Activated CD8-positive, alpha-beta memory T cell treated with anti-CD3 and anti-CD28 coated beads, Interleukin-2, amount 50 U/mL, for 48 hours (primary cell): ENCODE data around the gene MAPRE2.

Source experiments
- DNase-seq: peaks from one replicate; pipeline ENCODE4 v3.0.0-alpha.2; 2020

Gene MAPRE2

DNA sequence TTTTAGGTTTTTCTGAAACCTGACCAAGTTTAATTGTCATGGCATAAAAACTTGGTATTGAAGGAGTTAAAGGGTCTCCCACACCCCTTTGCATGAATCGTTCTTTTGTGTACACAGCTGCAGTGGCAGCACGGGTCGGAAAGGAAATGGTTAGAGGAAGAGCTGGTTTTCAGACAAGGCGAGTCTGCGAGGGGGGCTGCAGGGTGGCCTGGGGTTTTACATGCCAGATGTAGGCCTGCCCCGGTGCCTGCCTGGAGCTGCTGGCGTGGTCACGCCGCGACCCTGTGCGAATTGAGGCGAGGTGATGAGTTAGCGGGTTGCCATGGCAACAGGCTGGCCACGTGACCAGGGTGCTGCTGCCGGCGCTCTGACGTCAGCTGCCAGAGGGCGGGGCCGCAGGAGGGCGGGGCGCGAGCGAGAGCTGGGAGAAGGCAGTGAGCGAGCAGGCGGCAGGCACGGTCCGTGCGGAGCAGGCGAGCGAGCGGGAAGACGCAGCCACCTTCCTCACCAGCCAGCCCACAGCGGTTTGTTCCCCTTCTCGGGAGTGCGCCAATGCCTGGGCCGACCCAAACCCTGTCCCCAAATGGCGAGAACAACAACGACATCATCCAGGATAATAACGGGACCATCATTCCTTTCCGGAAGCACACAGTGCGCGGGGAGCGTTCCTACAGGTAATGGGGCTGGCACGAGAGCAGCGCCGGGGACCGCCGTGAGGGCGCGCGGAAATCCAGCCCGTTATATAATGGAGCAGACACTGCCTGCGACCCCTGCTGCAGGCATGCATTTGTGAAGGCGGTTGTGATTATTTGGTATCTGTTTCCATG, at the start of gene MAPRE2:
MAPRE2 (plus strand) TSS at position 426 of the 827 bp plus-strand sequence; CDS start at position 553, 127 bp downstream.
- DNase-seq = peak; percentile 99

DNA sequence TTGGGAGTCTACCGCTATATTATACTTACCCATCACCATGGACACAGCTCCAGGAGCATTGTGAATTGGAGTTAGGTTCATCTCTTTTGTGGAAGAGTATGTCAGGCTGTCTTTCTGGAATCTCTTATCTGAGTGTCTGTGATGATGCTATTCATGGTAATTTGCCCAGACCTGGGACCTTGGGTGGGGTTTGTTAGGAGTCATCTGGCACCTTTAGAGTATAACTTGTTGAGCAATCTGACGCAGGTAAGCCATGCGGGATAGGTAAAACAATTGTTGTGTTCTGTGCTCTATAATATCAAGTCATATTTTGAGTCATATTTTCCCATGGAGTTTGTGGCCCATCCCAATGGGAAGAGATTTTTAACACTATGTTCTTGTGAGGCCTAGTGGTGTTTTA, 49.7 kb upstream of the MAPRE2 start:
- DNase-seq = no peak

DNA sequence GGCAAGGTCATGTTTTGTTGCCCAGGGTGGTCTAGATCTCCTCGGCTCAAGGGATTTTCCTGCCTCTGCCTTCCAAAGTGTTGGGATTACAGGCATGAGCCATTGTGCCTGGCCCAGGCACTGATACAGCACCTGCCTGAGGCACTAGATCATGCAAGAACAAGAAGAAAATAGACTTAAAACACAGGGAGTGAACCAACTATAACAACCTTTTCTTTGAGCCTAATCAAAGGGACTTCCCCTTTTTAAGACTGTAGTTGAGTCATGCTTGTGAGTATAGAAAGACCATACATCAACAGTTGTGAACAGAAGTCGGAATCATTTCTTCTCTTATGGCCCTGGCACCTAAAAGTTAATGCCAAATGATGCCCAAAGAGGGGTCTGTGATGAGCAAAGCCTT, 47.9 kb upstream of the MAPRE2 start:
- DNase-seq = no peak

DNA sequence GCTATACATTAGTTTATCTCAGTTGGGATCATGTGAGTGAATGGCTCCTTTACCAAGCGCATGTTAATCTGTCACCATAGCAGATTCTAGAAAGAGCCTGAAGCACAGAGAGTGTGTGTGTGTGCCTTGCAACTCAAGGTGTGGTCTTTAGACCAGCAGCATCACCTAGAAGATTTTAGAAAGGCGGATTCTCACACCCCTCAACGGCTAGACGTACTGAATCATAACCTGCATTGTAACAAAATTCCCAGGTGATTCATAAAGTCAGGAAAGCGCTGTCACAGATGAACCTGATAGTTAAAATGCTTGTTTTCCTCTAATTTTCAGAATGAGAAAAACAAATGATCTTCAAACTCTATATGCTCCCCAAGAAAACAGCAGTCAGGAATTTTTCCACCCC, 45.5 kb upstream of the MAPRE2 start:
- no peak for DNase-seq

DNA sequence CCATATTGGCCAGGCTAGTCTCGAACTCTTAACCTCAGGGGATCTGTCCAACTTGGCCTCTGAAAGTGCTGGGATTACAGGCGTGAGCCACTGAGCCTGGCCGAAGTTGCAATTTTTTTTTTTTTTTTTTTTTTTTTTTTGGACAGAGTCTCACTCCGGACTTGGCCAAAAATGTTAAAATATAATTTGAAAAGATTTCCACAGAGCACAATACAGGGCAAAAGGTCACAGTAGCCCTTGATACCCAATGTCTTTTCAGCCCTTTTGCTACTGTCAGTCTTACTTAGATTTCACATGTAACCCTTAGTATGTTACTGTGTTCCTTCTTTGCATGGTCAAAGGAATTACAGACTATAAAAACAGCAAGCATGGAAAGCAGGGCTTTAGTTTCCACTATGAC, 42.6 kb upstream of the MAPRE2 start:
- no peak for DNase-seq

DNA sequence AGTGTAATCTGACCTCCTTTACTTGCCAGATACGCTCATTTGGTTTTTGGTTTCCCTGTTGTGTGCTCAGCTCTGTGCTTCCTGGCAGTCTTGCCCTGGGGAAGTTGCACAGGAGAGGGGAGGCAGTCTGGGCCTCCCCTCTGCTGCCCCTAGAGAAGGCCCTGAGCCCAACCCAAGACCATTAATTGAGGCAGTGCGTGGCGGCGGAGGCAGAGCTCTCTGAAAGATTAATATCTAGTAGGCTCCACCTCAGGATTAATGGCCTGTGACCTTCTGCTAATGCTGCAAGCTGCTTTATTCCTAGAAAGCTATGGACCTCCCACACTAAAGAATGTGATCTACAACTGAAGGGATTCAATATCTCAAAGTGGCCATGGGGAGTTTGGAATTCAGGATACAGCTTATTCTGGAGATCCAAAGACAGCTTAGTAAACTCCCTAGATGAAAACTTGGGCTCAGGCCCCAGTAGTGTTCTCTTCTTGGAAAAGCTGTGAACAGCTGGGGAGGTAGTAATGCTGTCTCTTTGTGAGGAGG, 41.4 kb upstream of the MAPRE2 start:
- DNase-seq = no peak

DNA sequence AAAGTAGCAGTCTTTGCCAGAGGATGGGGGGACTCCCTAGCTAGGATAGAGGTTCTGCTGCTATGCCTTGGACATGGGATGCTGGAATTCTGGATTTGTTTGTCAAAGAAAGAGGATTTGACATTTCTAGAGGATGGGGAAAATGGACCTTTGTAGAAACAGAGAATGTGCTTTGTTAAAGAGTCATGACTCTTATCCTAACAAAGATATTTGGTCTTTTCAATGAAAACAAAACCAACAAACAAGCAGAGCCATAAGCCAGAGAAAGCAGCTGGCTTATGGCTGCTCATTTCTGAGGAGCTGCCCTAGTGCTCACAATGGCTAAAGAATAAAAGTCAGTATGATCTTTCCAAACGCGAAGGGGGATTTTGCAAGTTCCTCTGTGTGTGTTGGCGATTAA, 40.8 kb upstream of the MAPRE2 start:
- DNase-seq = no peak

DNA sequence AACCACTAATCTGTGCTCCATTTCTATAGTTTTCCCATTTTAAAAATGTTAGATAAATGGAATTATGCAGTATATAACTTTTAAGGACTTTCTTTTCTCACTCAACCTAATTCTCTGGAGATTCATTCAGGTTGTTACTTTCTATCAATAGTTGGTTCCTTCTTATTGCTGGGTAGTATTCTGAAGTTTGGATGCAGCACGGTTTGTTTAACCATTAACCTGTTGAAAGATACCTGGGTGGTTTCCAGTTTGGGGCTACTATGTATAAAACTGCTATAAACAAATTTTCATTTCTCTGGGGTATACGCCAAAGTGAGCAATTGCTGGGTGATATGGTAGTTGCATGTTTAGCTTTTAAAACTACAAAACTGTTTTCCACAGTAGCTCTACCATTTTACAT, 39.1 kb upstream of the MAPRE2 start:
- DNase-seq = no peak

DNA sequence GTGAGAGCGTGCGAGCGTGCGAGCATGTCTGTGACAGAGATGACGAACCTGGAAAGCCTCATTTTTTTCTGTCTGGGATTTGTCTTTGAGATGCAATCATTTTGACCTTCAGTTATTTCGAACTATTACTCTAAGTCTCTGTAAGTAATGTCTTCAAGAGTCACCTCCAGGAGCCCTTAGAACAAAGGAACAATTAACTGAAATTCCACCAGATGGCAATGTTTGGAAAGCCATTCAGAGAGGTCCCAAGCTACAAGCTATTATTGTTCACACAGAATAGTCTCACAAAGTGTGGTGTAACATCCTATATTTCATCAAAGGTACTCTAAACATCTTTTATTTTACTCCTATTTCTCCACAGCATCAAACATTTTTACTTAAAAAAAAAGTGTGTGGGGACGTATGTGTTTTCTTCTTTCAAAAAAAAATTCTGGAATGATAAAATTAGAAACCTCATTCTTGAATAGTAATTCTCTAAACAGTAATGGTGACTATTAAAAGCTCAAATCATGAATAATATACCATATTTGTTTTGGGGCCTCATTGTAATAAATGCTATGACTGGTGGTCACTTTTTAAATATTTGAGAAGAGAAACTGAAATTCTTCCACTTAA, 35.1 kb upstream of the MAPRE2 start:
- DNase-seq = no peak

DNA sequence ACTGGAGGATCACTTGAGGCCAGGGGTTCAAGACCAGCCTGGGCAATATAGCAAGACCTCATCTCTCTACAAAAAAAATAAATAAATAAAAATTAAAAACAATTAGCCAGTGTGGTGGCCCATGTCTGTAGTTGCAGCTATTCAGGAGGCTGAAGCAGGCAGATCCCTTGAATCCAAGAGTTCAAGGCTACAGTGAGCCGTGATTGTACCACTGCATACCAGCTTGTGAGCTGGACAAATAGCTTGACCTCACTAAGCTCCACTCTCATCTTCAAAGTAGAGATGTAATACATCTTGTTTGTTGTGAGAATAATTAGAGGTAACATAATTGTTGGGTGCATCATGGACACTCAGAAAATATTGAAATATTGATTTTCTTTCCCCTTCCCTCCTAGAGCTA, 31.1 kb upstream of the MAPRE2 start:
- DNase-seq = no peak

DNA sequence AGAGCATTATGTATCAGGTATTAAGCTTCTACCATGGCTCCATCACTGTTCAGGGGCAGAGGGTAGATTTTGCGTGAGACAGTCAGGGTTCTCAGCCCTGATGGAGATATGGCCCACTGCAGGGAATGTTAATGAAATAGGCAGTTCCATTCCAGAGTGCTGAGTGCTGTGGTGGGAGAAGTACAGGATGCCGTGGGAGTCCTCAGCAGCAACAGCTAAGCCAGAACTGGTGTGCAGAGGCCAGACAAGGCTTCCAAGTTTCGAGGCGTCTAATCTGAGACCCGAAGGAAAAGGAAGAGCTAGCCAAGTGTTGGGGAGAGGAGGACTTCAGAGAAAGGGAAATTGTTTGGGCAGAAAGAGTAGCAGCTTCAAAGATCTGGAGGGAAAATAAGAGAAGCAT, 30.2 kb upstream of the MAPRE2 start:
- DNase-seq = no peak

DNA sequence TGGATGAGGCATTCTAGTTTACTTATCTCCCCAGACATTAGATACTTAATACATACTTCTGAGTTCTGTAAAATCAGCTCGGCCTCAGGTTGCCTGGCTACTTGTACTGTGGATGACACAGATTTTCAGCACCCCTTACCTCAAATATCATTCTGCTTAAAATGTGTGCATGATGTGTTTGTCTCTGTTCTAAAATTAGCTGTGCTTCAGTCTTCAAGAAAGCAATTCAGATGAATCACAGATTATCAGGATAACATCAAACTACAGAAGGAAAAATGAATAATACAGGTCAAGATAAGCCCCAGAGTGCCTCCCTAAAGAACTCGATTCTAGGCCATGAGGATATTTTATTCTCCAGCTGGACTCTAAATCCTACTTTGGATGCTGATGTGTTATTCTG, 21.3 kb upstream of the MAPRE2 start:
- no peak for DNase-seq

DNA sequence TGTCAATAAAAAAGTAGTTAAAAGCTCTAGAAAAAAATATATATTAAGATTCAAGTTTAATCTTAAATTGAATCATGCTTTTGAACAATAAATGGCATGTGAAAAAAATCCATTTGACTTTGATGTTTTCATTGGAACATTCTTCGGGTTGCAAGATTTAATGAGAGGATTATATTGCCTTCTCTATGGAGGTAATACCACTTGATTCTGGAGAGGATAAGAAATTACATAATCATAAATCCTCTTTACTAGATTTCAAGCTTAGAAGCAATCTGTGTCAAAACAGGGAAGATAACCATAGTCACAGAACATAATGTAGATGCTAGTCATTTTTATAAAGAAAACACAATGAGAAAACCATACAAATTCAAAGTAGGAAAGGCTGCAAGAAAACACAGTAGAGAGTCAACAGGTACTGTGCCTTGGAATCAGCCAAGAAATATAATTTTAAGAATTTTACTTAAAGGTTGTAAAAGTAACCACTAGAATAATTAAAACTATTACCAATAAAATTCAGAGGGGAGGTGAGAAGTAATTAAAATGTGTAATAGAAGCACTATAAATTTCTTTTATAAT, 18.7 kb upstream of the MAPRE2 start:
- DNase-seq = no peak

DNA sequence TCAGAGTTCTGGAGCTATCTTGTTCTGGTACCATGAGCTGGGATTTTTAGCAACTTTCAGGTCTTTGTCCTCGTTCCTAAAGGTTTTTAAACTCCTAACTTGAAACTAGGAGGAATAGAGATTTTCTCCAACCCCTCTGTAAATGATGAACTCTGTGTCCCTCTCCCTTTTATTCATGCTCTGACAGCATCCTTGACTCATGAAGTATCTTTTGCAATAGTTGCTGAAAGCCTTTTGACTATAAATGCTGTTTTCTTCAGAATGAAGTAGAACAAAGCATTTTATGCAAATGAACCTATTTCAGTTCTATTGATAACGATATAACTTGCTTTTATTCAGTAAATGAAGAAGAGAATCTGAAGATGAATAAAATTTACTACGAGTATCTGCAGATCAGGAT, 17.0 kb upstream of the MAPRE2 start:
- DNase-seq = no peak

DNA sequence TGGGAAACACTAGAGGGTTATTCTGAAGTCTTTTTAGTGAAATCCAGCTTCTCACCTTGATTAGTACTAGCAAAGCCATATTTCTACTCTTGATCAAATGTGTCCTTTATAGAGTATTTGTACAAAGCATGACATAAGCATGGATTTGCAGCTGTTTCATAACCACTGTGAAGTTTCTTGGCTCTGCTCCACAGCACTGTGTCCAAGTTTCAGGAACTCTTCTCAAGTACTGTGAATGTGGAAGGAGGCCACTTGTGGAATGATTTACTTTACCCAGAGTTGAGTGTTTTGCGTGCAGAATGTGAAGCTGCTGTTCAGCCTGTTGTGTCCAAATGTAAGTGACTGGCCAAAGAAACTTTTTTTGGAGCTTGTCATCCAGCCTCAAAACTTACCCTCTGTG, 16.2 kb upstream of the MAPRE2 start:
- no peak for DNase-seq

DNA sequence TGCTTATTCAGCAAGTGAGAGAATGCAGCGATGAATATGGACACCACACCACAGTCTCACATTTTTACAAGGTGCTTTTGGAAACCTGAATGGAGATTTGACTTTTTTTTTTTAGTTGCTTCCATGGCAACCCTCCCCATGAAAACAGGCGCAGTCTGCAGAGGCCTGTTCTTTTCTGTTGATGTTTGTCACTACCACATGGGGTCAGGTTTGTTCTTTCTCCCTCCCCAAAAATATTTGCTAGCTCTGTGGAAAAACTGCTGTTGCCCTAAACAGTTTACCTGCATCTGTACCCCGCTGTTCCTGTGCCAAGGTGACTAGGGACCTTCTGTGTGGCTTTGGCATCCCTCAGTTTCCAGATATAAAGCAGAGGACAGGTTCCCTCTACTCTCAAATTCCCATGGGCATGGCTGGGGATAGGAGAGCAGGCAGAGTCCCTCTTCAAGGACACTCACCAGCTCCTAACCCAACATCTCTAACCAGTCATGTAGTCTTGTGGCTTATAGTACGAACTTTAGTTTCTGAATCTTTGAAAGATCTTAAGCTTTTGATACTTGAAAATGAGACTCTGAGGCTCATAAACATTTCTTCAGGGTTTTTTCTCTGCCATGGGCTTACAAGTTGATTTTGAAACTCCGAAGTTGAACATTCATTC, 14.7 kb upstream of the MAPRE2 start:
- no peak for DNase-seq

DNA sequence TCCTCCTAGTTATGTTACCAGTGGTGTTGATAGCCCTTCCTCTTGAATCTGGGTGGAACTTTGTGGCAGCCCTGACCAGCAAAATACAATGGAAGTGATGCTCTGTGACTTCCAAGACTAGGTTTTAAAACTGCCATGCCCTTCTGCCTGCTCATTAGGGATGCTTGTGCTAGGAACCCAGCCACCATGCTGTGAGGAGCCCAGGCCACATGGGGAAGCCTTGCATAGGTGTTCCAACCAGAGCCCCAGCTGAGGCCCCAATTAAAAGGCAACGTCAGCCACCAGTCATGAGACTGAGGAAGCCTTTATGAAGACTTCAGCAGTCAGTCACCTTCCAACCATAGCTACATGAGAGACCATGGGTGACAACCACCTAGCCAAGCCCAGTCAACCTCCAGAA, 14.0 kb upstream of the MAPRE2 start:
- DNase-seq = no peak

DNA sequence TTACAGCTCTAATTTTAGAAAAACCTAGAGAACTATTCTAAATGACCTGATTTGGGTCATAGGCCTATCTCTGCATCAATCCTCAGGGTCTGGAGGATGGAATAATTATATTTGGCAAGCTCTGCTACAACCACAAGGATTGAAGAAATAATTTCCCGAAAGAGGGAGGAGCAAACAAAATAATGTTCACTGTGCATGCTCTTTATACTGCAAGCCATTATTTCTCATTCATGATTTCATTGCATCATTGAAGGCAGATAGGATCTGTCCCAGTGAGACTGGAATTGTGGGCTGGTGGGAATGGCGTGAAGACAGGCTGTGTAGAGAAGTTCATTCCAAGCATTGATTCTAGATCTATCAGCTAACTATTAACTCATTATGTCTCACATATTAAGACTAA, 12.7 kb upstream of the MAPRE2 start:
- no peak for DNase-seq

DNA sequence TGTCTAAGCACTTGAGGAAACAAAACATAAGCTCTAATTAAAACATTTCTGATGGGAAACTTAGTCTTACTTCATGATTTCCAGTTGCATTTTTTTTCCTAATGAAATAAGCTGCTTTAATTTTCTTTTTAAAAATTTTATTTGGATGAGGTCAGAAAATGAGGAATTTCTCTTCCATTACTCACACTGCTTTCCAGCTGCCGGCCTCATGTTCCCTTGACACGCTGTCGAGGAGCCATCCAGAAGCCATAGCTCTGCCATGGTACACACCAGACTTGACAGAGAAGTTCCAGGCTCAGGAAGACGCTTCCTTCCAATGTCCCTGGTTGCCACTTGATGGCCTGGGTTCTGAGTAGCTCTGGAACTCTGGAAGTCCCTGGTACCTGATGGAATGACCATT, 12.1 kb upstream of the MAPRE2 start:
- no peak for DNase-seq

DNA sequence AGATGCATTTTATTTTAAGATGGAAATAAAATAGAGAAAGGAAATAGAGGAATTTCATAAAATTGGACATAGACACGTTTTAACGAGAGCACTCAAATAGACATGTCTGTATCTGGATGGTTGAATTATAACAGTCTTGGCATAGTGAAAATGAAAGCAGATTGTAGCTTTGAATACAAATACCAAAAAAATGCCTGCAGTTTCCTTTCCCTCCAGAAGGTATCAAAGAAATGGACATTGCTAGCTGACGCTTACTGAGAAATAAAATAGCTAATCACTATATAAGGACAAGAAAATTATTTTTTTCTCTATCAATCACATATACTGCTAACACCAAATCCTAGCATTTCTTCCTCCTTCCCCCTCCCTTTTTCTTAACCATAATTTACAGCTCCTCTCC, 11.4 kb upstream of the MAPRE2 start:
- DNase-seq = no peak

DNA sequence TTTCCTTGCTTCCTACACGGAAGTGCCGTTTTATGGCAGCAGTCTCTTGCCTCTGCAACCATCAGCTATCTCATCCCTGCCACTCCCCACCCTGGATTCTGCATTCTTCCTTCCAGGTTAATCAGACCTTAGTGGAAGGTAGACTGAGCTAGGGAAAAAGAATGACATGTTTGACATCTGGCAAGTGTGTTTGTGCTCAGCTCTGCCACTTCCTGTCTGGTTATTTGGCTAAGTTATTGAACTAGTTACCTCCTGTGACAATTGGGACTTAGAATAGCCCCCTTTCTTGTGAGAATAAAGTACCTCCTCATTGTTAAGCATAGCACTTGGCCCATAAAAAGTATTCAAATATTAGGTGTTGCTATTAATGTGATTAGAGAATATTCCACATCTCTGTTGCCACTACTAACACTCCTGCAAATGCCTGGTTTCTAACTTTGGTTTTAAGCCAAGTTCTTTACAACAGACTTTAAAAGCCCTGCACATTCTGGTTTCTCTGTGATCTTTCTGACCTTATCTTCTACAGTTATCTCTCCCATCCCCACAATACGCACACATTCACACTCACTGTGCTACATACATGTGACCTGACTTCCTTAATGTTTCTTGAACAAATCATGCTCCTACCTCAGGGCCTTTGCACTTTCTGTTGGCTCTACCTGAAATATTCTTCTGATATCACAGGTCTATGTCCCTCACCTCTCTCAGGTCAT, 10.8 kb upstream of the MAPRE2 start:
- no peak for DNase-seq

DNA sequence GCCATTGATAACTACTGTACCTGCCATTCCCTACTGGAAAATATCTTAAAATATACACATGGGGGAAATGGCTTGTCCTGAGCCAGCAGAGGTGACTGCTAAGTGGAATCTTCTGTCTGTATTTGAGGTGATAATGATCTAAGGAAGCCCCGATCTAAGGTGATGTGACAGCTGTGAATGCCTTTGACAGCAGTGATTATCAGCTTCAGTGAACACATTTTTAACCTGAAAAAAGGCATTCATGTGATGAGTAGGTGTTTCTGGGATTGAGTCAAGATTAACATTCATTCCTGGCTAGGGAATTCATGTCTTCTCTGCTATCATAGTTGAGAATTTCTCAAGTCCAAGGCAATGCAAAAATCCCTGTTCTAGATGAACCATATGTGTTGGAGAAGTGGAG, 9.1 kb upstream of the MAPRE2 start:
- no peak for DNase-seq

DNA sequence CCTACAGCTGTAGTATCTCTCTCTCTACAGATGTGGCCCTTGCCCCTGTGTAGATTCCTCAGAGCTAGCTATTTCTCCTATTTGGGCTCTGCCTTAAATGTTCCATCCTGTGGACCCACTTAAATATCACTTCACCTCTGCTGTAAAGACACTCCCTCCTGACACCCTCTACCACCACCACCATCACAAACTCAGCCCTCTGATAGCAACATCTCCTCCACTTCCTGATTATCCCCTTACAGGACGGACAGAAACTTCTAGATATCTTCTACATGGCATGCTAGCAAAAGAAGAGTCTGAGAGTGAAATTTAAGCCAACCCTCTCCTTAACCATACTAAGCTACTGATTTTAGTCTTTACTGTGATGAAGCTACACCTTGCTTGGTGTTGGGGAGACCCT, 3.2 kb upstream of the MAPRE2 start:
- DNase-seq = no peak
